Rectal smooth muscle tissue (tissue), 1 donor: ENCODE measurements around the gene KRT14.
"Not testable (repeated sequence)": the region's sequence is repeated elsewhere in the genome, so short reads cannot be mapped to it uniquely, and the experiment has no call there.

Experiments used
- H3K27ac ChIP-seq: one replicate; pipeline ENCODE4 v1.7.0; 2013; ENCODE audit warnings: low read depth, low read length, inconsistent platforms
- H3K27me3 ChIP-seq: one replicate; pipeline ENCODE4 v1.7.0; 2013; ENCODE audit warnings: low read length; ENCODE audit not compliant: control insufficient read depth, insufficient read depth
- H3K36me3 ChIP-seq: one replicate; pipeline ENCODE4 v1.7.0; 2013; ENCODE audit warnings: low read length; ENCODE audit not compliant: control insufficient read depth, insufficient read depth
- H3K4me1 ChIP-seq: one replicate; pipeline ENCODE4 v1.7.0; 2013; ENCODE audit warnings: low read length; ENCODE audit not compliant: control insufficient read depth, insufficient read depth
- H3K4me3 ChIP-seq: one replicate; pipeline ENCODE4 v1.7.0; 2013; ENCODE audit warnings: low read length
- H3K9ac ChIP-seq: one replicate; pipeline ENCODE4 v1.7.0; 2013; ENCODE audit warnings: low read length

KRT14 gene

DNA sequence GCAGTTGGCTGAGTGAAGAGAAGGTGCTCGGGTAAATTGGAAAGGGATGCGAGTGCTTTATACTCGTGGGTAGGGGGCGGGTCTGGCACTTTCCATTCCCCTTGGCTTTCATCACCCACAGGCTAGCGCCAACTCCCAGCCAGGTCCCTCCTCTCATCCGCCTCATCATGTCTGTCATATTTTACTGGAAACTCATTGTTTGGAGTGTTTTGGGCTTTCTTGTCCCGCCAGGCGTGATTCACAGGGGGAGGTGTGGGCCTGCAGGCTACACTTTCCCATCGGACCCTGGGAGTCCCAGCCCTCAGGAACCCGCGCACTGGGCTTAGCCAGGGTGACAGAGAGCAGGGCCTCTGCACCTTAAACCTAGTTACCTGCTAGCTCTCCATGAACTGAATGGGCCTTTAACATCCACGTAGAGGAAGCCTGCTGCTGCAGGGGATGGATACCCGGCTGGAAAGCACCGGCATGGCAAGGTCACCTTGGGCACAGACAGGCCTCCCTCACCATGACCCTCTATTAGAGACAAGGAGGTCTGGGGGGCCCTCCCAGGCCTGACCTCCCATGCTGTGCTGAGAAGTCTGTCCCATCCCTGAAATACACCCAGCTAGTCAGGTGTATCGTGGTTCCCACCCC is at the start of gene KRT14:
Gene KRT14, minus strand, starts transcription at position 33 of the 633 bp plus-strand sequence. CDS start 61 bp downstream, outside the sequence.
- H3K9ac ChIP-seq, result no peak within 1 kb of the TSS
- H3K27ac ChIP-seq, result no peak within 1 kb of the TSS
- no peaks in the 10 kb centered on the region for H3K36me3 ChIP-seq
- no peak within 1 kb of the TSS for H3K4me3 ChIP-seq
- no peaks in the 10 kb centered on the region for H3K4me1 ChIP-seq
- H3K27me3 ChIP-seq, result no peaks in the 10 kb centered on the region

GRCh38 chr17:41635121-41636097 is 48.7 kb upstream of the KRT14 start:
- Histone ChIP-seq H3K4me1 (no peaks in the 10 kb centered on the region), H3K27ac (no peak overlapping the region), H3K36me3 (no peaks in the 10 kb centered on the region), H3K9ac (no peak overlapping the region), H3K27me3 (peaks cover 3% of the 10 kb centered on the region), H3K4me3 (no peak overlapping the region)

DNA sequence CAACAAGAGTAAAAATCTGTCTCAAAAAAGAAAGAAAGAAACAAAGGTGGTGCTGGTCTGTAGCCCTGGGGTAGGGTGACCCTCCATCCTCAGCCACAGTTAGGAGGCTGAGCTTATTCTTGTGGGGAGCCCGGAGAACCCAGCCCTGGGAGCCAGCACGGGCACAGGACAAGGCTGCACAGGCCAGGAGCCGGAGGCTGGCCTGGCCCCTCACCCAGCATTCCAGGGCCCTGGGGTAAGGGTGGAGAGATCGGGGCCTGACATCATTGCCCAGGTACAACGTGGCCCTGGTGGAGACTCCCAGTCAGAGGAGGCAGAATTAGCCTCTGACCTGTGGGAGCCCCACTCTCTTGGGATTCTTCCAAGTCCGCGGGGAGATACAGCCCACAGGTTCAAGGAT is 47.9 kb upstream of the KRT14 start:
- no peak overlapping the region for H3K9ac ChIP-seq
- H3K4me1 ChIP-seq, result no peaks in the 10 kb centered on the region
- H3K4me3 ChIP-seq, result no peak overlapping the region
- no peaks in the 10 kb centered on the region for H3K36me3 ChIP-seq
- H3K27me3 ChIP-seq, result peaks cover 3% of the 10 kb centered on the region
- no peak overlapping the region for H3K27ac ChIP-seq

- no peak overlapping the region for H3K4me3 ChIP-seq
- H3K4me1 ChIP-seq, result no peaks in the 10 kb centered on the region
- H3K27ac ChIP-seq, result no peak overlapping the region
- peaks cover 3% of the 10 kb centered on the region for H3K27me3 ChIP-seq
- H3K9ac ChIP-seq, result no peak overlapping the region
- no peaks in the 10 kb centered on the region for H3K36me3 ChIP-seq
These were observed 47.0 kb upstream of the KRT14 start for GRCh38 chr17:41633556-41634199.

- no peak overlapping the region for H3K9ac ChIP-seq
- H3K27me3 ChIP-seq, result peaks cover 3% of the 10 kb centered on the region
- H3K4me3 ChIP-seq, result no peak overlapping the region
- no peaks in the 10 kb centered on the region for H3K4me1 ChIP-seq
- no peaks in the 10 kb centered on the region for H3K36me3 ChIP-seq
- H3K27ac ChIP-seq, result no peak overlapping the region
These were observed 45.9 kb upstream of the KRT14 start for GRCh38 chr17:41632482-41633105.

DNA sequence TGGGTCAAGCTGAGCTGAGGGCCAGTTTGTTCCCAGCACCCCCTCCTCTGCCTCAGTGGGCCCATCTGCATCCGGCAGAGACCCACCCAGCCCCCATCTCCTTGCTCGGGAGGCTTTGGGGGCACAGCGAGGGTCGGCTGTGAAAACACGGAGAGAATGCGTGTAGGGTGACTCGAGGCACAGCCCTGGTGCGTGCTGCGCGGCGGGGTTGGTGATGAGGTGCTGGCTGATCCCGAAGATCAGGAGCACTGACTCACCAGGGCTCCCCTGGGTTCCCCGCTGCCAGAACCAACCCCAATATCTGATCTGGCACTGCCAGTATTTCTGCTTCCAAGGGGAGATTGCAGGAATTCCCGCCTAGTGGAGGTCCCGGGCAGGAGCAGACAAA is 45.2 kb upstream of the KRT14 start:
- Histone ChIP-seq H3K4me3 (no peak overlapping the region), H3K4me1 (no peaks in the 10 kb centered on the region), H3K27me3 (peaks cover 3% of the 10 kb centered on the region), H3K36me3 (no peaks in the 10 kb centered on the region), H3K27ac (no peak overlapping the region), H3K9ac (no peak overlapping the region)

GRCh38 chr17:41631025-41631897 is 44.6 kb upstream of the KRT14 start:
- Histone ChIP-seq H3K4me1 (no peaks in the 10 kb centered on the region), H3K4me3 (no peak overlapping the region), H3K9ac (no peak overlapping the region), H3K27ac (no peak overlapping the region), H3K36me3 (no peaks in the 10 kb centered on the region), H3K27me3 (peaks cover 3% of the 10 kb centered on the region)

GRCh38 chr17:41629826-41630670 is 43.4 kb upstream of the KRT14 start:
- Histone ChIP-seq H3K27me3 (peaks cover 3% of the 10 kb centered on the region), H3K4me1 (no peaks in the 10 kb centered on the region), H3K36me3 (no peaks in the 10 kb centered on the region), H3K9ac (no peak overlapping the region), H3K4me3 (no peak overlapping the region), H3K27ac (no peak overlapping the region)

GRCh38 chr17:41629316-41629715 is 42.6 kb upstream of the KRT14 start:
- no peak overlapping the region for H3K4me3 ChIP-seq
- H3K27me3 ChIP-seq, result peaks cover 3% of the 10 kb centered on the region
- H3K9ac ChIP-seq, result no peak overlapping the region
- no peaks in the 10 kb centered on the region for H3K36me3 ChIP-seq
- H3K27ac ChIP-seq, result no peak overlapping the region
- no peaks in the 10 kb centered on the region for H3K4me1 ChIP-seq

GRCh38 chr17:41628621-41629255 is 42.0 kb upstream of the KRT14 start:
- not testable (repeated sequence) for H3K4me3 ChIP-seq, H3K9ac ChIP-seq, H3K4me1 ChIP-seq, H3K36me3 ChIP-seq, H3K27me3 ChIP-seq, H3K27ac ChIP-seq

DNA sequence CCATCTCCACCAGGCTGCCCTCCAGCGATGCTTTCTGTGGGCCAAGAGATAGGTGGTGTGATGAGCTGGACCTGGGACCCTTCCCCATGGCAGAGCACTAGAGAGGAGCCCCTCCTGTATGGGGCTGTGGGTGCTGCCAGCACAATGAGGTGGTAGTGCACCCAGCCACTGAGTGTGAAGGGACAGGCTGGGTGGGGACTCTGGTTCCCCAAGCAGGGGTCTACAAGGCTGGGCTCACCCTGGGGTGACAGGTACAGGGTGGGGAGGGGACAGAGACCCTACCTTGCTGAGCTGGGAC is 41.3 kb upstream of the KRT14 start:
- not testable (repeated sequence) for H3K27ac ChIP-seq, H3K4me3 ChIP-seq, H3K36me3 ChIP-seq, H3K27me3 ChIP-seq, H3K4me1 ChIP-seq, H3K9ac ChIP-seq
